Medulla oblongata (tissue), 1 donor: ENCODE measurements around the gene ANKRD28.
A peak's percentile ranks its signal among the peaks of the same experiment; 100 is the strongest.

Experiments used
- DNase-seq: peaks from one replicate; pipeline ENCODE4 v3.0.0-alpha.2; 2015; ENCODE audit errors: extremely low spot score

Gene ANKRD28

DNA sequence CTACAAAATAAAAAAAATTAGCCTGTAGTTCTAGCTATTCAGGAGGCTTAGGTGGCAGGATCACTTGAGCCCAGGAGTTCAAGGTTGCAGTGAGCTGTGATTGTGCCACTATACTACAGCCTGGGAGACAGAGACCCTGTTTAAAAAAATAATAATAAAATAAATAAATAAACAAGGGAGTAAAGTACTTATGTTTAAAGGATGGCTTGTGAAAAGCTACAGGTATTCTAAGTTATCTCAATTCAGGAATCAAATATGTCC is 74.2 kb downstream of the ANKRD28 start:
- no peak for DNase-seq

DNA sequence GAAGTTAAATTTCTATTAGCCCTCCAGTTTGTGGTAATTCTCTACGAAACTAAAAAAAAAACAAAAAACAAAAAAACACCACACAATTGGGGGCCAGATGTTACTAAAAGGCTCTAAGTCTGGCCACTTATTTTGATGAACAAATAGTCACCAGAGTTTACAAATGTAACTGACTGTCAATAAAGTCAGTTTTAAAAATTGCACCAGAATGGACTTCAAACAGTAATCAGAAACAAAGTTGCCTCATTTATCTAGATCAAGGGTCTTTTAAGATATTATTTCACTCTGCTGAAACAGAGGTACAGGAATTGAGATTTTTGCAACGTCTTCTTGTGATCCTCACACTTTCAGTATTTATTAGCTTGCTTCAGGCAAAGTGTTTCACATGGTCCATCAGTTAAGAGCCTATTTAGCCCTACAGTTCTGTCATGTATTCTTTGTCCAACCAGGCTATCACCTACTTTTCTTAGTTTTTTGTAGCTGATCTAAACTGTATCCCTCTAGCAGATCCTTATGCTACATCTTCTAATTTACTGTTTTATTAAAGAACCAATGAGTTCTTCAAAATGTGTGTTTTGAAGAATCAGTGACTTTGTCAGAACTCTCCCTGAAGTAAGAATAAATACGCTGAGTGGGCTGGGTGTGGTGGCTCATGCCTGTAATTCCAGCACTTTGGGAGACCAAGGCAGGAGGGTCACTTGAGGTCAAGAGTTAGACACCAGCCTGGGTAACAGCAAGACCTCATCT is 74.7 kb downstream of the ANKRD28 start:
- no peak for DNase-seq

DNA sequence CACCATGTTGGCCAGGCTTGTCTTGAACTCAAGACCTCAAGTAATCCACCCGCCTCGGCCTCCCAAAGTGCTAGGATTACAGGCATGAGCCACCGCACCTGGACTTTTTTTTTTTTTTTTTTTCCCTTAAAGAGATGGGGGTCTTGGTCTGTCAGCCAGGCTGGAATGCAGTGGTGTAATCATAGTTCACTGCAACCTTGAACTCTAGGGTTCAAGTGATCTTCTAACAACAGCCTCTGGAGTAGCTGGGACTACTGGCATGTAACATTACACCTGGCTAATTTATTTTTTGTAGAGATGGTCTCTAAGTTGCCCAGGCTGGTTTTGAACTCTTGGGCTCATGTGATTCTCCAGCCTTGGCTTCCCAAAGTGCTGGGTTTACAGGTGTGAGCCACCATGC is 81.6 kb downstream of the ANKRD28 start:
- DNase-seq, result no peak

DNA sequence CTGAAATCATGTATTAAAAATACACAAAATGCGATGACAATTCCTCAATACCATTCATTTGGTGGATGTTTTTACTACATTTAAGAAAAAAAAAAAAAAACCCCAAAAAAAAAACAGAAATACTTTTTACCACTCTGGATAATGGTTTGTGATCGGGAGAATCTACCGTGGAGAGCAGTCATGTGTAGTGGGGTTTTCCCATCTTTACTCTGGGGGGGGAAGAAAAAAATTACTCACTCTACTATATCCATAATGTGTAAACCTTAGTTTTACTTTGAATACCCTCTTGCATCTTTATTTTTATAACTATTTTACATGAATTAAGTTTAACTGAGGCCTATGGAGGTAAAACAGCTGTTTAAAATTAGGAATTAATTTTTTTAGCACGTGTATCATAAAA is 83.3 kb downstream of the ANKRD28 start:
- DNase-seq, result no peak

DNA sequence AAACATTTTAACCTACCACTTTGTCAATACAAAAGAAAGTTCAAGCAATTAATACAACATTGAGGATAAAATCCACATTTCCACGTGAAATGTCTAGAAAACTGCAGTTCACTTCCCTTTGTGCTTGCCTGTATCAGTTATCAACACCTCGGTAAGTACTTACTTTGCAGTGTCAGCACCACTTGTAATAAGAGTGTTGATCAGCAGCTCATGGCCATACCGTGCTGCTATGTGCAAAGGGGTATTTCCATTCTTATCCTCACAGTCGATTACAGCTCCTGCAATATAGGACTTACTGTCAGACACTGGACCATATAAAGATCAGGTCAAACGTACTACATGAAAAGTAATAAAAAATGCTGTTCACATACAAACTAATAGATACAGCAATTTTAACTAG is 84.4 kb downstream of the ANKRD28 start:
- no peak for DNase-seq

DNA sequence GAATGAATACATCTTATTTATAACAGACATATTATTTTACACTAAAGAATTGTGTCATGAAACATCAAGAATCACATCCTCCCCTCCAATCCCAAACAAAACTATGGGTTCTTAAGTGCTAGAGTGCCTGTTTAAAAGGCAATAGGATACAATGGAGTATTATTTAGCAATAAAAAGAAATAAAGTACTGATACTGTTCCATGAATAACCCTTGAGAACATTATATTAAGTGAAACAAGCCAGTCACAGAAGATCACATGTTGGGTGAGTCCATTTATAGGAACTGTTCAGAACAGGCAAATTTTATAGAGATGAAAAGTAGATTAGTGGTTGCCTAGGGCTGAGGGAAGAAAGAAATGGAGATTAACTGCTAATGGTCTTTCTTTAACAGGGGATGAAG is 86.5 kb downstream of the ANKRD28 start:
- DNase-seq, result no peak

DNA sequence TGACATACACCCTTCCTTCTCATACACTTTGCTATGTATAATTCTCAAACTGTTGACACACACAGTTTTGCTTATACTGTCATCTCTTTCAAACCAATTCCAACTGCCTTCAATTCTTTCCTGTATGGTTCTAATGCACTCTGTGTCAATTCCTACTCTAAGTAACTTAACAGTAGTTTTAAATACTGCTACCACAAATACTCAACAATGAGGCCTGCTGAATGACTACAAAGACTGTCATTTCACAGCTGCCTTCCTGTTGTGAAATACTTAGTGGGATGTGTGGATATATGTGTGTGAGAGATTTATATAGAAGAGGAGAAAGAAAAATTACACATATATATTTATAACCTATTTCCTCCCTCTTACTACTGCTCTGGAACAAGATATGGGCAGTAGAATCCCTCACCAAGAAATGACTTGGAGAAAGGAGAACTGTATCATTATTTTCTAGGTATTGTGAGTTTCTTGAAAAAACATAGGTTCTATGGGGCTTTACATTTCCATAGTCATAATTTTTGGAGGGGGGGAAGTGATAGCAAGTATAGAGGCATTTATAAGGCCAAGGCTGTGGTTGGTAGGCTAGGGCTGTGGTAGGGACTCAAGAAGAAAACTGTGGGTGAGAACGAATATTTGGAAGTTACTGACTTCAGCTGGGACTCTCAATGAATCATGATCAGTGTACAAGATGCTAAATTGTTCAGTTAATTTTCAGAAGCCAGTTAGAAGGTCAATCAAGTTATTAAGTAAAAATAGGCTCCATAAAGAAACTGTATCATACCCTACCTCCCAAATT is 88.7 kb downstream of the ANKRD28 start:
- no peak for DNase-seq

DNA sequence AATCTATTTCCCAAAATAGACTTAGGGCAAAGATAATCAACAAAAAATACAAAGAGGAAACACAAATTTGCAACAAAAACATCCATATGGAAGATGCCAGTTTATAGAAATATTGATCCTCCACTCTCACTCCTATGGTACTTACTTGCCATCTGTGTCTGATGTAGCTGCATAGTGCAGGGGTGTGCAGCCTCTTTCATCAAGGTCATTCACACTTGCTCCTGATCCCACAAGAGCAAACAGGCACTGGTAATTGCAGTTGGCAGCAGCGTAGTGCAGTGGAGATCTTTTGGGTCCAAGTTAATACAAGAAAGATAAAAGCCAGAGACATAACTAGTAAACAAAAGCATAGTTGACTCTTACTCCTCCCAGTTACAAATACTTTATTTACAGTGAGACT is 90.0 kb downstream of the ANKRD28 start:
- DNase-seq, result no peak

DNA sequence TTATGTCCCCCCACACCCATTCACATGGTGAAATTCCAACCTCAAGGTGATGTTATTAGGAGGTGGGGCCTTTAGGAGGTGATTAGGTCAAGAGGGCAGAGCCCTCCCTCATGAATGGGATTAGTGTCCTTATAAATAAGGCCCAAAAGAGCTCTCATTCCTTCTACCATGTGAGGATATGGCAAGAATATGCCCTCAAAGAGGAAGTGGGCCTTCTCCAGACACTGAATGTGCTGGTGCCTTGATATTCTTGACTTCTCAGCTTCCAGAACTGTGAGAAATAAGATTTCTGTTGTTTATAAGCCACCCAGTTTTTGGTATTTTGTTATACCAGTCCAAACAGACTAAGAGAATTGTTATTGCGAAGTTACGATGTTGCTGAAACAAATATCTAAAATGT is 94.4 kb downstream of the ANKRD28 start:
- no peak for DNase-seq

DNA sequence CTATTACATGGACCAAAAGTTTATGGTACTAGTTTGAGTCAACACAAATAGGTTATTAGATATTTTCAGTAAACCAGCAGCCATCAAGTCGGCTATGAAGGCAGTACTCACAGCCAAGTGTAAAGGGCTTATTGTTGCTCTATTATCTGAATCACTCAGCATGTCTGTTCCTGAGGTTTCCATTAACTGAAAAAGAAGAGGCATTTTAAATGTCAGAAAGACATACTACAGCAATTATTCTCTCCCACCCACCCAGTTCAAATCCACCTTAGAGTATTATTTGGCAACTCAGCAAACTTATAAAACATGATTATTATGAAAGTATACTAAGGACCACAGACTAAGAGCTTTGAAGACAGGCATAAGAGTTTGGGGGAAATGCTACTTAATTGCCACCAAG is 103.2 kb downstream of the ANKRD28 start:
- no peak for DNase-seq

DNA sequence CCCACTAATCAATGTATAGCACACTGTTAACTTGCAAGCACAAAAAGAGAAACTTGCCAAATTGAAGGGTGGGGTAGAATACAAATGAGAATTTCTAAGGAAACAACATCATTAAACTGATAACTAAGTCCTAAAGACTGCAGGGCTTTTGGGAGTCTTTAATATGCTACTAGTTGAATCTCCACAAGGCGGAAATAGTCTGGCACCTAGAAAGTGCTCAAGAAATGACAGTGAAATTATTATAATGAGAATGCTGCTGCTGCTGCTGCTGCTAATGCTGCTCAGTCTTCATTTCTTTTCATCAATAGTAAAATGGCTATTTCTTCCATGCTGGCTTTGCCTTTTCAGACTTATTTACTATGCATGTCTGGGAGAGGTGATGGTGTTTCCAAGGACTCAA is 104.4 kb downstream of the ANKRD28 start:
- DNase-seq, result no peak

DNA sequence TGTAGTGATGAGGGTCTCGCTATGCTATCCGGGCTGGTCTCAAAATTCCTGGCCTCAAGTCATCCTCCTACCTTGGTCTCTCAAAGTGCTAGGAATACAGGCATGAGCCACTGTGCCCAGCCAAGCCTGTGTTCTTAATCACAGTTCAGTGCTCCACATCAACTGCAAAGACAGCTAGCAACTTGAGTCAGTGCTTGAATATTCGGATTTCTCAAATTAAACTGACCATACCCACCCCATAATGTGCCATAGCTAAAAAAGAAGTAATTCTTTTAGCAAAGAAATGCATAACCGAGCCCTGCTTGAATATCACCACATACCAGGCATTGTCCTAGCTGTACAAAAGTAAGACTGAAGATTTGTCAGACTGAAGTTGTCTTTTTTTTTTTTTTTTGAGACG is 107.0 kb downstream of the ANKRD28 start:
- no peak for DNase-seq

DNA sequence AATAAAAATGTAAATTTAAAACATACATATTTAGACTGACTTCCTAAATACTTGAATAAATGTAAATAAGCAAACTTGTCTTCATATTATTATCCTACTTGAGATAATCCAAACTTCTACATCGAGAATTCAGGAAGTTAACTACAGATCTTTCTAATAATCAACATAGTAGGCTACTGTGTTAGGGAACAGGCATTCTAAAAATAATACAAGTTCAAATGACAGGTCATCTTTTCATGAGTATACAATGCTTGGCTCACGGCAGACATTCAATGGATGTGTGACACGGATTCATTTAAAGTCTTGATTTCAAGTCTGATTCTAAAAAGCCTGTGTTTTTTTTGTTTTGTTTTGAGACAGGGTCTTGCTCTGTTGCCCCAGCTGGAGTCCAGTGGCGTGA is 107.5 kb downstream of the ANKRD28 start:
- DNase-seq, result no peak

DNA sequence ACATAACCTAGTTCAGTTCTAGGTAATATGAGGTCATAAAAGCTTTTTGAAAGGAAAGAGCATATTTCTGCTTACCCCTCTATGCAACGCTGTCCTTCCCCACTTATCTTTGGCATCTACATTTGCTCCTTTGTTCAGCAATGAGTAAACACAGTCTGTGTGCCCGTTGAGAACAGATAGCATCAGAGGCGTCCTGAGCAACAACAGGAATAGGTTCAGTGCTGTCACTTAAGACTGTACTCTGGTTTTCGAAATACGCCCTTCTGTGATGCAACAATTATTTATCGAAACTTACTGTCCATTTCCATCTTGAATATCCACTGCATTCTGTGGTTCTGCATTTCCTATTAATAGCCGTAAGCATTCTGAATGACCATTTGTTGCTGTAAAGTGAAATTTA is 111.9 kb downstream of the ANKRD28 start:
- peak; percentile 27 for DNase-seq

DNA sequence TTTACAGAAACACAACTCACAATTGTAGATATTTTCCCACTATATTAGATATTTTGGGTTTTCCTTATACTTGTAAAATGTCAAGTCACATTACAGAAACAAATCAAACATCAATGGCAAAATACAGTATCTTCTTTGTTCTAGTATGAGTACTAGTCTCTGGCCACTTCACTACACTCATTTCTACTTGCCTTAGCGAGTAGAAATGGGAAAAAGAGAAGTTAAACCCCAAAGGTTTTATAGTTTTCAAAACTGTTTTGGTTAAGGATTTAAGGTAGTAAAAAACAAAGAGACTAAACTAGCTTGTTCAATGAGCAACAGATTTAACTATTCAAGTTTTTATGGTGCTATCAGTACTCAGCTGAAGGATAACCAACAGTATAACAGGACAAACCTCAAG is 114.5 kb downstream of the ANKRD28 start:
- peak; percentile 38 for DNase-seq

DNA sequence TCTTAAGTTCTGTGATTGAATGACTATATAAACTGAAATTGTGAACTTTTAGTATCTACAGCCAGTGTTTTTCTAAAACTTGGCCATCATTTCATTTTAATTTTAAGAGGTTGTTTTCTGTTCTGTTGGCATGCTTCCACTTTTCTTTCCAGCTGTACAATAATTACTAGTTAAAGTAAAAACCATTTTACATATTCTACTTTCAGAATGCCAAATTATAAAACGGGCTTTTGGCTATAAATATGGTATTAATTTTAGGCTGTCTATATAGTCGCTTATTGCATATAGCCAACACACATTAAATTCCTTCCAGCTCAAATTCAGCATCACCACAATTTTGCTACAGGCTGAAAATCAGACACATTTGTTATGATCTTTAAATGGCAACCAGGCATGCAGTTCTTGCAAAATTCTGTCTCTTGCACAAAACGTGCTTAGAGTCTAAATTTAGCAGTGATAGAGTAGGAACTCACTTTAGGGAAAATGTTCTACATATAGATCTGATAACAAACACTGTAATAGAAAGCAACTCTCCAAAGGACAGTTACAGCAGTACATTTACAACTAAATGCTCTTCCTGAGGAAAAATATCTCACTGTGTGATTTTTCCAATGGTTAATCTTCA is 115.1 kb downstream of the ANKRD28 start:
- peak; percentile 31 for DNase-seq

DNA sequence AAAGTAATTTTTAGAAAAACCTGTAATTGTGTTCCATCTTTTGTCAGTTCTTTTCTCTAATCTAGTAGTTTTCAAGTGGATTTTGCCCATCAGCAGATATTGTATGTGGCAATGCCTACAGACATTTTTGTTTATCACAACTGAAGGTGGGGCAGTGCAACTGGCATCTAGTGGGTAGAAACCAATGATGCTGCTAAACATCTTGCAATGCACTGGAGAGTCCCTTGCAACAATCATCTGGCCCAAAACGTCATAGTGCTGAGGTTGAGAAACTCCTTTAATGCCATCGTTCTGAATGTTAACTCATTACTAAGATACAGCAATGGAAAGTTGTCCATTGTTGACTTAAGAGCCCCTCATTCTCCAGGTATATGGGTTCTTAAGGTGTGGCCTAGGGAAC is 116.1 kb downstream of the ANKRD28 start:
- DNase-seq, result no peak

DNA sequence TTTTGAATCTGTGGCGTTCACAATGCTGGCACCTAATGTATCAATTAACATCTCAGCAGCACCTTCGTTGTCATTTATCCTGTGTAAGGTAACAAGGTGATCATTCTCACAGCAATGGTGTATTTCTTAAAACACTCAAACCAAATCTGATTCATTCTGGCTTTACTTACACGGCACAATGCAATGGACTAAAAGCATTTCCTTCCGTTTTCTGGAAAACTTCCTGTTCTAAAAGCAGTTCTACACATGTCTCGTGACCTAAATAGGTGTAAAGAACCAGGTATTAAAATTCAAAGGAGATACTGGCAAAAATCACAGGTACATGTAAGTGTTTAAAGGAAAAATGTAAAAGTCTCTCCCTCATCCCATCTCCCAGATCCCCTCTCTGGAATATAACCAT is 118.5 kb downstream of the ANKRD28 start:
- DNase-seq, result no peak

DNA sequence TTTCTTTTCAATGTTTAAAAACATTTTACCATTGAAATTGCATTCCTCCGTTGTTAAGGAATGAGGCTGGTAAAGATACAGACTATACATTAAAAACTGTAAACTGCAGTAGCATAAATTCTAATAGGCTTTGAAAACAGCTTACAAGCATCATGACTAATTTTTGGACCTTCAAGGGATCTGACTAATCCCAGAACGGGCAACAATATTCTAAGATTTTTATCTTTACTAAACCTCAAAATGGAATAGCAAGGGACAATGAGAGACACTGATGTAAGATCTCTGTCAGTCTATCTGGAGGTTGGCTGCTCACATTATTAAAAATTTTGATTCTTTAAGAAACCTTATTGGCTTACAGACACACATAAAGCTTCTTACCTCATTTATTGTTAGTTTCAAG is 121.5 kb downstream of the ANKRD28 start:
- no peak for DNase-seq

DNA sequence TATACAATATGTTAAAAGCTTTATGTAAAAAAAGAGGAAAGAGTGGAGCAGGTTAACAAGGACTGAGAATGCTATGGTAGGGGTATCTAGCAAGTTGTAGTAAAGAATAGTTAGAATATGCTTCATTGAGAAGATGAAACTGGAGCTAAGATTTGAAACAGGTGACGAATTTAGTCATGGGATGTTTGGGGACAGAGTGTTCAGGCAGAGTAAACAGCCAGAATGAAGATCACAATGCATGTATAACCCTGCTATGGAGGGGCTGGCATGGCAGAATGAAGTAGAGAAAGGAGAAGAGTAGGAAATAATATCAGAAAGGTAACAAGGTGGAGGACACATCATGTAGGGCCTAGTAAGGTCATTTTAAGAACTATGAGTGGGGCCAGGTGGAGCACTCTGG is 124.2 kb downstream of the ANKRD28 start:
- no peak for DNase-seq

DNA sequence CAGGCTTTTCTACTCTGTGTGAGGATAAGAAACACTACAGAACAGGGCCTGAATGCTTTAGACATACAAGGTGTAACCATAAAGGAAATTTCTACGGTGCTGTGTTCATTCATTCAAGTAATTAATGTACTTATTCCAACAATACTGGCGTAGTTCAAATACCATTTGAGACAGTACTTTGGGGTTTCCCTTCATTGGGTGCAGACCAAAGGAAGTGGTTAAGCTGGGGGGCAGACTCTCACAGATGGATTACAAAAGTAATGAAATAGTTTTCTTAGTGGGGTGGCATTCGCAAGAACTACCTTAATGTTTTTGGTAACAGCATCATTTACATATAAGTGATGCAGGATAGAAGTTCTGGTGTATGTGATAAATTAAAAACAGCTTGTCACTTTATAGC is 130.3 kb downstream of the ANKRD28 start:
- no peak for DNase-seq

DNA sequence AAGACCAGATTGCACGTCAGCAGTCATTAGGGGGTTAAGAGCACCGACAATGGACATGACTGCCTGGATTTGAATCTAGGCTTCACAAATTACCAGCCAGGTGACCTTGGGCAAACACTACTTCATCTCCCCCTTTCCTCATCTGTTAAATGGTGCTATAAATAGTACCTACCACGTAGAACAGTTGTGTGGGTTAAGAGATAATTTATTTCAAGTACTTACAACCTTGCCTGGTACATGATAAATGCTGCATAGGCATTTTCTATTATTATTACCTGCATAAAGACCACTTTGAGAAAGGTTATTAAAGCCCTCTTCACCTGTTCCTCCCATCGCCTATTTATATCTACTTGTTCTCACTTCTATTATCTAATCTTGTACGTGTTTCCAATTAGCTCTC is 131.5 kb downstream of the ANKRD28 start:
- DNase-seq, result no peak

DNA sequence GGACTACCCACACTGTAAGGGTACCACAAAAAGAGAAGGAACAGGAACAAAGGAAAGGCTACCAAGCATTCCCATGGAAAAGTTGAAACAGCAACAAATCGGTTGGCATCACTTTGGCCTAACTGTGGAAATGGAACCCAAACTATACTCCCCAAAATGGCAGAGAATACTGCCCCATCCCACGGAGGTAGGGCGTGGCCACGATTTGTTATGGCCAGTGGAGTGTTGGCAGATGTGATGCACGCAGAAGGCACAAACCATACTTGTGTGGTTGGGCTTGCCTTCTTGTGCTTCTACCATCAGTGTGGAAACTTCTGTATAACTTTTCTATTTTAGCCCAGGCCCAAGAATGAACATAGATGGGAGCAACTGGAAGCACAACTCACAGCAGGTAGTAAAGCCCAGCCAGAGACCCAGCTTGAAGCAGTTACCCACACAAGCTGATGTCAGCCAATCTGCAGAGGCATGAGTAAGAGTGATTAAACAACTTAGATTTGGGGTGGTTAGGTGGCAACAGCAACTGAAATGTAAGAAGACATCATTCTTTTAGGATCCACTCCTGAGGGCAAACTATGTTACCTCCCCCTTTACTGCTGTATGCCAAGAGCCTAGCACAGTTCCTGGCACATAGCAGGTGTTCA is 132.1 kb downstream of the ANKRD28 start:
- DNase-seq, result no peak
